Kasumi-1 (cell line): ENCODE data around the gene COL19A1.

ENCODE experiments used
- DNase-seq, 2 experiments: peaks; one replicate each; lab custom pipeline; 2025; lab: John Stamatoyannopoulos, UW

COL19A1 gene

DNA sequence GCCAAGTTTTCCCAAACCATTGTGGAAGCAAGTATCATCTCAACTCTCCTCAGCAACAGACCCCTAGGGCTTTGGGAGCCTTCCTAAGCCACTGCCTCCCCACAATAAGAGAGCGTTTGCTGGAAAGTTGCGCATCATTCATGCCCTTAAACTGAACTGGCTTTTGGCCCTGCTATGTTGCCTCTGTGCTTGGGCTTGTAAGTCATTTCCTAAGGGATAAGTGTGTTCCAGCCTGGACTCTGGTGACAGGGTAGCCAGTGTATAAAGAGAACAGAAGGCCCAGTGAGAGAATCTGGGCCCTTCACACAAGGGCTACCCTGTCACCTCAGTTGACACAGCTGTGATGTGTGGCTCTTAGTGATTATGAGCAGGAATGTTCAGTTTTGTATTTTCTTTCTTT is 358.7 kb downstream of the COL19A1 start:
- no peak for DNase-seq

- DNase-seq = no peak
Measured at GRCh38 chr6:70231311-70231710, 365.0 kb downstream of the COL19A1 start.

- DNase-seq = no peak
Measured at GRCh38 chr6:70234561-70235236, 368.3 kb downstream of the COL19A1 start.

DNA sequence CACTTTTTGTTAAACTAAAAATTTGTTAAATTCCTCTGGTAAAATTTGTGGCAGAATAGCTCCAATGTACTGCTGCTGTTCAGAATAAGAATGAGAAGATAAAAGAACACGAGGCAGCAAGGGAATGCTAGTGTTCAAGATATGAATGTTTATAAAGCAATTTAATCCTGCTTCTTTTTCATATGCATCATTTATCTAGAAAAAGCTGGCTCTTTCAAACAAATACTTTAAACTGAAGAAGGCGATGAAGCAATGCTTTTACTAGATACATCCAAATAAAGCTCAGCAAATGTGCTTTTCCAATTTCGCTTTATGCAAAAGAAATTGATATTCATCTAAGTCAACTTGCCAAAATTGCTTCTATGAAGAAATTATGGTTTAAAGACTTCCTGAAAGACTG is 370.0 kb downstream of the COL19A1 start:
- no peak for DNase-seq

DNA sequence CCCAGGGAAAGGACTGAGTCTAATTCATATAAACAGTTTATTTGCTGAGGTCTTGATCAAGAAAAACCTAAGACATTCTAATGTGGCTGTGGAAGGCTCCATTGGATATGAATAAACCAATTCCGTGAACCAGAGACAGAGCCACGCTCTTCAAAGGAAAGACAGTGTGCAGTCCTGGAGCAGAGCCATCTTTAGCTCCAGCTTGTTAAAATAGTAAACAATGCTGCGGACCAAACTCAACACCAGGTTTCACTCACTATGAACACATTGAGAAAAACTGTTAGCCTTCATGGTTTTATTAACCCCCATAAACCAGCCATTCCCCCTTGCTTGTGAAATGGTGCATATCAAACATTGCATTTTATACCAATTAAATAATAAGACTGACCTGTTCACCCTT is 374.7 kb downstream of the COL19A1 start:
- DNase-seq = no peak

DNA sequence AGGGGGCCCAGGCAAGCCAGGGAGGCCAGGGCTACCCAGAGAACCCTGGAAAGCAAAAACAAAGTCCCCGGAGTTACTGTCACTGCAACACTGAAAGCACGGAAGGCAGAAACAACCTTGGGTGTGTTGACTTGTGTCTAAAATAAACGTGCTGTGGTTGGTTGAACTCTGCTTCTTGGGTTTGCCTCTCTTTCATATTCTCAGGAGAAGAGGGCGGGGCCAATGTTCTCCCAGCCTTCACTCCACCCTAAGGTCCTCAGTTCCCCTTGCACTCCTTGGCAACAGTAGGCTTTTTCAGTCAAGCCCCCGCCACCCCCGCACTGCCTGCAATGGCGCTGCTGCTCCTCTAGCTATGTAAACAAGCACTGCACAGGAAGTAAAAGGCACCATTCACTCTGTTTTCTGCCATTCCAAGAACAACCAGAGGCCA is 375.6 kb downstream of the COL19A1 start:
- DNase-seq = no peak

- DNase-seq = no peak
Measured at GRCh38 chr6:70246118-70246517, 379.8 kb downstream of the COL19A1 start.

GRCh38 chr6:70252604-70253003 is 386.2 kb downstream of the COL19A1 start:
- DNase-seq = no peak

GRCh38 chr6:70253923-70254322 is 387.6 kb downstream of the COL19A1 start:
- no peak for DNase-seq

- no peak for DNase-seq
Measured at GRCh38 chr6:70254784-70255183, 388.4 kb downstream of the COL19A1 start.

DNA sequence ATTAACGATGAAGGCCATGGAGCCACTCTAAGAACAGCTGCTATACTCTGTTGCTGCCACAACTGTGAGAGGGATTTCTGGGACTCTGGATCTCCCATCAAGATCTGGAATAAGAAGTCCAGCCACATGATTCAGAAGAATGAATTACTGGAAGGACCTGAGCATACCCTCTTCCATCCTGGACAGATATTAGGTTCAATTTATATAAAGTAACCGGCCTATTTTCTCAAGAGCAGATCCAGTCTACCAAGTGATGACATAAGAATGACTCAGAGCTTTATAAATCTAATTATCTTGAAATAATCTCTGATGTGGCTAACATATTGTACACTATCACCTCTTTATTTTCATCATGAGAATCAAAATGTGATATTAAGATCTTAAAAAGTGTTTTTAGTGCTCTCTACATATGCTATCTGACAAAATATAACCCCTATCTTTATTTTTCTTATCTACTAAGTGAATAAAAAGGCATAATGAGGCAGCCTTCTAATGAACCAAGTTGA is 391.5 kb downstream of the COL19A1 start:
- DNase-seq = no peak

GRCh38 chr6:70258483-70258882 is 392.1 kb downstream of the COL19A1 start:
- DNase-seq = no peak
